Activated naive CD4-positive, alpha-beta T cell treated with anti-CD3 and anti-CD28 coated beads, Interleukin-2, amount 50 U/mL, for 72 hours (primary cell): ENCODE results near the gene FASN. TPM values are rescaled to one million over a fixed set of nuclear protein-coding genes. Genes with fewer than 3 reads are reported as not detected.

Source experiments
- ATAC-seq, 2 donors: fragments of 150-1000 bp; cut with Tn5 transposase; 2 replicates each; pipeline ENCODE4 v1.10.0; 2021; ENCODE audit warnings: mild to moderate bottlenecking in 2 of 2, moderate library complexity in 2 of 2
- DNase-seq, 2 donors: peaks; one replicate each; pipeline ENCODE4 v3.0.0; 2021 to 2022; ENCODE audit warnings: low spot score in 2 of 2
- H3K27ac Mint-ChIP-seq, 2 donors: one replicate each; pipeline ENCODE4 v1.8.0; 2022; ENCODE audit warnings: mild to moderate bottlenecking in 2 of 2, mixed read lengths in 2 of 2
- H3K36me3 Mint-ChIP-seq, 2 donors: one replicate each; pipeline ENCODE4 v1.8.0; 2022; ENCODE audit warnings: mixed read lengths in 2 of 2
- H3K9me3 Mint-ChIP-seq, 2 donors: one replicate each; pipeline ENCODE4 v1.8.0; 2022; ENCODE audit warnings: mixed read lengths in 2 of 2
- total RNA-seq, 2 donors: library from RNA; stranded (reverse); gene quantifications; one replicate each; pipeline ENCODE4 v1.2.3, GENCODE V29; 2022

The FASN gene
- total RNA-seq, 2 donors from 2014 or later, result 82.6 to 171 TPM

GRCh38 chr17:82060614-82061013, 37.4 kb downstream of the FASN start:
- H3K36me3 Mint-ChIP-seq, result no peaks in the 10 kb centered on the region
- no peaks in the 10 kb centered on the region for H3K9me3 Mint-ChIP-seq
- DNase-seq, result no peak
- peak overlapping the region in 1 of 2 donors; percentile 75 for H3K27ac Mint-ChIP-seq
- ATAC-seq, result no peak

GRCh38 chr17:82060001-82060380, 38.0 kb downstream of the FASN start:
- peak overlapping the region in 1 of 2 donors; percentile 75 for H3K27ac Mint-ChIP-seq
- H3K36me3 Mint-ChIP-seq, result no peaks in the 10 kb centered on the region
- ATAC-seq, result no peak

GRCh38 chr17:82059272-82060000, 38.6 kb downstream of the FASN start:
- no peak for ATAC-seq
- H3K27ac Mint-ChIP-seq, result no peak overlapping the region
- no peaks in the 10 kb centered on the region for H3K36me3 Mint-ChIP-seq
- H3K9me3 Mint-ChIP-seq, result no peaks in the 10 kb centered on the region
- DNase-seq, result no peak

More at GRCh38 chr17:82060001-82060380, 38.0 kb downstream of the FASN start:
- no peak for DNase-seq
- no peaks in the 10 kb centered on the region for H3K9me3 Mint-ChIP-seq

GRCh38 chr17:82058855-82059249, 39.2 kb downstream of the FASN start:
- Mint-ChIP-seq H3K27ac (no peak overlapping the region), H3K9me3 (no peaks in the 10 kb centered on the region), H3K36me3 (no peaks in the 10 kb centered on the region)
- ATAC-seq, result no peak
- DNase-seq, result no peak

GRCh38 chr17:82058230-82058854, 39.7 kb downstream of the FASN start:
- no peak for ATAC-seq
- H3K9me3 Mint-ChIP-seq, result no peaks in the 10 kb centered on the region
- no peak overlapping the region for H3K27ac Mint-ChIP-seq
- no peak for DNase-seq
- no peaks in the 10 kb centered on the region for H3K36me3 Mint-ChIP-seq

- ATAC-seq, result no peak
- no peak for DNase-seq
- Mint-ChIP-seq H3K9me3 (no peaks in the 10 kb centered on the region), H3K36me3 (no peaks in the 10 kb centered on the region), H3K27ac (peak overlapping the region in 1 of 2 donors; percentile 15)
These were observed 41.1 kb downstream of the FASN start for GRCh38 chr17:82056729-82057621.

- ATAC-seq (no peak), DNase-seq (no peak)
- no peaks in the 10 kb centered on the region for H3K9me3 Mint-ChIP-seq
- H3K36me3 Mint-ChIP-seq, result no peaks in the 10 kb centered on the region
- H3K27ac Mint-ChIP-seq, result no peak overlapping the region
These were observed 41.9 kb downstream of the FASN start for GRCh38 chr17:82055965-82056728.

GRCh38 chr17:82055023-82055964, 42.7 kb downstream of the FASN start:
- H3K9me3 Mint-ChIP-seq, result no peaks in the 10 kb centered on the region
- peak overlapping the region in 1 of 2 donors; percentile 90 for H3K27ac Mint-ChIP-seq
- ATAC-seq (no peak), DNase-seq (no peak)
- no peaks in the 10 kb centered on the region for H3K36me3 Mint-ChIP-seq

GRCh38 chr17:82054351-82055022, 43.5 kb downstream of the FASN start:
- peak overlapping the region in 1 of 2 donors; percentile 90 for H3K27ac Mint-ChIP-seq
- ATAC-seq, result no peak
- no peaks in the 10 kb centered on the region for H3K36me3 Mint-ChIP-seq
- H3K9me3 Mint-ChIP-seq, result no peaks in the 10 kb centered on the region
- DNase-seq, result no peak

GRCh38 chr17:82053556-82054263, 44.3 kb downstream of the FASN start:
- DNase-seq (no peak), ATAC-seq (no peak)
- Mint-ChIP-seq H3K36me3 (no peaks in the 10 kb centered on the region), H3K27ac (peak overlapping the region in 1 of 2 donors; percentile 51), H3K9me3 (no peaks in the 10 kb centered on the region)

- no peak for DNase-seq
- peak overlapping the region in 1 of 2 donors; percentile 51 for H3K27ac Mint-ChIP-seq
- ATAC-seq, result no peak
- no peaks in the 10 kb centered on the region for H3K9me3 Mint-ChIP-seq
- no peaks in the 10 kb centered on the region for H3K36me3 Mint-ChIP-seq
These were observed 44.9 kb downstream of the FASN start for GRCh38 chr17:82053130-82053529.

- ATAC-seq, result no peak
- Mint-ChIP-seq H3K27ac (peak overlapping the region; percentile 51 to 55), H3K9me3 (no peaks in the 10 kb centered on the region), H3K36me3 (no peaks in the 10 kb centered on the region)
- no peak for DNase-seq
These were observed 45.4 kb downstream of the FASN start for GRCh38 chr17:82052638-82053059.

GRCh38 chr17:82051776-82052637, 46.0 kb downstream of the FASN start, which contains the start of the genes GPS1 and RFNG:
TSS of gene GPS1 (plus strand) at chr17:82051898. CDS start at chr17:82051932, 34 bp downstream.
TSS of gene RFNG (minus strand) at chr17:82051811. CDS start at chr17:82051766, 45 bp downstream.
- no peaks in the 10 kb centered on the region for H3K36me3 Mint-ChIP-seq
- peak within 1 kb of the TSS; percentile 83 to 90 for H3K27ac Mint-ChIP-seq
- ATAC-seq, result peak; percentile 88 to 89
- no peaks in the 10 kb centered on the region for H3K9me3 Mint-ChIP-seq
- DNase-seq, result peak in 1 of 2 donors; percentile 87
